Endodermal cell (in vitro differentiated cells): ENCODE measurements around the gene KLF18. TPM values are rescaled to one million over a fixed set of nuclear protein-coding genes. Genes with fewer than 3 reads are reported as not detected.

Source experiments
- DNase-seq: peaks from one replicate; pipeline ENCODE4 v3.0.0-alpha.2; 2017
- H3K27ac ChIP-seq: 2 replicates; pipeline ENCODE4 v1.5.1; 2013; ENCODE audit warnings: mild to moderate bottlenecking, low read depth, low read length, moderate library complexity
- H3K27me3 ChIP-seq: 2 replicates; pipeline ENCODE4 v1.6.1; 2013; ENCODE audit warnings: mild to moderate bottlenecking, low read length, moderate library complexity; ENCODE audit not compliant: insufficient read depth, control insufficient read depth, poor library complexity, severe bottlenecking
- H3K36me3 ChIP-seq: 2 replicates; pipeline ENCODE4 v1.7.0; 2013; ENCODE audit warnings: mild to moderate bottlenecking, low read length, moderate library complexity; ENCODE audit not compliant: control insufficient read depth, insufficient read depth
- H3K4me1 ChIP-seq: one replicate; pipeline ENCODE4 v1.7.0; 2013; ENCODE audit warnings: low read length; ENCODE audit not compliant: control insufficient read depth, insufficient read depth
- H3K4me3 ChIP-seq: 2 replicates; pipeline ENCODE4 v1.5.1; 2013; ENCODE audit warnings: mild to moderate bottlenecking, low read length, moderate library complexity
- H3K9ac ChIP-seq: 2 replicates; pipeline ENCODE4 v1.6.1; 2013; ENCODE audit warnings: mild to moderate bottlenecking, low read length, moderate library complexity; ENCODE audit not compliant: poor library complexity, severe bottlenecking; ENCODE audit errors: extremely low read depth
- H3K9me3 ChIP-seq: 2 replicates; pipeline ENCODE4 v1.6.1; 2013; ENCODE audit warnings: mild to moderate bottlenecking, low read length, moderate library complexity; ENCODE audit not compliant: control insufficient read depth
- H3K27ac Mint-ChIP-seq: 2 replicates; pipeline ENCODE4 v1.8.0; 2020; ENCODE audit warnings: mixed read lengths
- H3K27me3 Mint-ChIP-seq: 2 replicates; pipeline ENCODE4 v1.8.0; 2021; ENCODE audit warnings: mild to moderate bottlenecking, mixed read lengths; ENCODE audit not compliant: insufficient read depth
- H3K36me3 Mint-ChIP-seq: 2 replicates; pipeline ENCODE4 v1.8.0; 2020; ENCODE audit warnings: low read depth, mixed read lengths
- H3K4me1 Mint-ChIP-seq: 2 replicates; pipeline ENCODE4 v1.8.0; 2020; ENCODE audit warnings: mixed read lengths
- H3K4me3 Mint-ChIP-seq: 2 replicates; pipeline ENCODE4 v1.8.0; 2020; ENCODE audit warnings: mild to moderate bottlenecking, moderate library complexity, mixed read lengths
- H3K9me3 Mint-ChIP-seq: 2 replicates; pipeline ENCODE4 v1.8.0; 2020; ENCODE audit warnings: mild to moderate bottlenecking, mixed read lengths
- CTCF ChIP-seq: fragments of 200-600 bp; sonication (generic); conservative IDR thresholded peaks from 2 replicates; pipeline ENCODE4 v1.5.0; 2021; ENCODE audit warnings: antibody characterized with exemption, mild to moderate bottlenecking
- WGBS, 2 experiments: methylation state at CpG; one replicate each; pipeline versions ENCODE4 v1.1.5 to v1.1.7; 2013; ENCODE audit warnings: missing lambda C conversion rate in 2 of 2, mixed read lengths in 1 of 2; ENCODE audit not compliant: insufficient coverage in 1 of 2, insufficient read length in 1 of 2; 5-methylcytosine and 5-hydroxymethylcytosine counted together
- total RNA-seq, 2 donors: library from RNA; stranded (reverse); fragmentation: NEBNext Ultra II Directional in 1 of 2; extraction: Animal tissue kit (Norgen Biotek cat#: 25700) in 1 of 2; gene quantifications; 2 replicates in 1 of 2; 3 replicates in 1 of 2; pipeline ENCODE4 v1.2.1, GENCODE V29; 2021

KLF18 gene
- total RNA-seq, 2 donors from 2014 or later: not detected

GRCh38 chr1:44089371-44090048, 51.9 kb downstream of the KLF18 start:
- Mint-ChIP-seq H3K27ac (peak overlapping the region; percentile 52), H3K27me3 (peaks cover 5% of the 10 kb centered on the region), H3K36me3 (no peaks in the 10 kb centered on the region), H3K9me3 (peaks cover 3% of the 10 kb centered on the region), H3K4me1 (peaks cover 23% of the 10 kb centered on the region), H3K4me3 (no peak overlapping the region)
- 78 to 83% methylated on average over 11 to 13 of the region's 13 CpGs for WGBS, 2 experiments
- no peaks in the 10 kb centered on the region for H3K27me3 ChIP-seq
- H3K9me3 ChIP-seq: peaks cover 6% of the 10 kb centered on the region
- peaks cover 3% of the 10 kb centered on the region for H3K4me1 ChIP-seq
- H3K4me3 ChIP-seq: no peak overlapping the region
- no peak for TF ChIP-seq CTCF
- no peak overlapping the region for H3K27ac ChIP-seq
- DNase-seq: peak; percentile 84
- H3K36me3 ChIP-seq: no peaks in the 10 kb centered on the region
- H3K9ac ChIP-seq: no peak overlapping the region

Other genes with a start within 250 kb of the KLF18 start
- gene ARTN, start 207.8 kb downstream of the KLF18 start, total RNA-seq: 1 to 10 TPM; 3.3 to 4.4 TPM
- 10 to 100 TPM; 18.6 to 21.5 TPM for gene IPO13, start 194.7 kb downstream of the KLF18 start, total RNA-seq
- 10 to 100 TPM; 28.5 to 31.3 TPM for gene DPH2, start 171.6 kb downstream of the KLF18 start, total RNA-seq
- gene ATP6V0B, start 166.7 kb downstream of the KLF18 start, total RNA-seq: 100 to 1,000 TPM; 108 to 116 TPM
- gene B4GALT2, start 162.4 kb downstream of the KLF18 start, total RNA-seq: 10 to 100 TPM; 62.7 to 72.7 TPM
- 10 to 100 TPM; 26.6 to 31.1 TPM for gene CCDC24, start 150.0 kb downstream of the KLF18 start, total RNA-seq
- gene SLC6A9, start 110.2 kb downstream of the KLF18 start, total RNA-seq: 10 to 100 TPM in 1 of 2 donors, 1 to 10 TPM in 1; 5.7 to 11.4 TPM
- gene KLF17, start 22.8 kb downstream of the KLF18 start, total RNA-seq: not detected
- gene DMAP1, start 71.8 kb upstream of the KLF18 start, total RNA-seq: 10 to 100 TPM; 49.1 to 53.8 TPM
- gene ERI3, start 213.6 kb upstream of the KLF18 start, total RNA-seq: 10 to 100 TPM; 71.9 to 92.1 TPM